ENCODE measurements around the gene ZNF236.

The ZNF236 gene

GRCh38 chr18:76866666-76867065 lies 44.3 kb downstream of the ZNF236 start:
- DNase-seq: no peak

DNA sequence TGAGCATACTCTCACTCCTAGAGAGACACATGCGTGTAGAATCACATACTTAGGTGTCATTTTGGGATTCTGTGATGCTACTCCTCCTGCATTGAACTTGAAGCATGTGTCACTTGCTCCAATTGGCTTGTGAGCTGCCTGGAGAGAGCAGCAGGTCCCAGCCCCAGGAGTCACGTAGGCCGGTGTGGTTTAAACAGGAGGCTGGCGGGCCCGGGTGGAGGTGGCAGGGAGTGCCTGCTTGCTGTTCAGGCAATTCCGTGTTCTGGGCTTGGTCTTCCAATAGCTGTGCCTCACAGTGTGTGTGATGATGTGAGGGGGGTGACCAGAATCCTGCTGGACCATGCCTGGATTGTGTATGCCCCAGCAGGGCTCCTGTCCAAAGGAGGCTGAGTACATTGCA lies 51.0 kb downstream of the ZNF236 start:
- no peak for DNase-seq

GRCh38 chr18:76873713-76874112 lies 51.4 kb downstream of the ZNF236 start:
- DNase-seq: no peak

- peak; percentile 18 for DNase-seq
Observed at GRCh38 chr18:76874642-76875389, 52.5 kb downstream of the ZNF236 start.

- peak; percentile 39 for DNase-seq
Observed at GRCh38 chr18:76875390-76876325, 53.3 kb downstream of the ZNF236 start.

- no peak for DNase-seq
Observed at GRCh38 chr18:76878426-76878825, 56.1 kb downstream of the ZNF236 start.

- no peak for DNase-seq
Observed at GRCh38 chr18:76880026-76880425, 57.7 kb downstream of the ZNF236 start.

GRCh38 chr18:76881744-76882143 lies 59.4 kb downstream of the ZNF236 start:
- DNase-seq: no peak

- DNase-seq: no peak
Observed at GRCh38 chr18:76882146-76882545, 59.8 kb downstream of the ZNF236 start.

DNA sequence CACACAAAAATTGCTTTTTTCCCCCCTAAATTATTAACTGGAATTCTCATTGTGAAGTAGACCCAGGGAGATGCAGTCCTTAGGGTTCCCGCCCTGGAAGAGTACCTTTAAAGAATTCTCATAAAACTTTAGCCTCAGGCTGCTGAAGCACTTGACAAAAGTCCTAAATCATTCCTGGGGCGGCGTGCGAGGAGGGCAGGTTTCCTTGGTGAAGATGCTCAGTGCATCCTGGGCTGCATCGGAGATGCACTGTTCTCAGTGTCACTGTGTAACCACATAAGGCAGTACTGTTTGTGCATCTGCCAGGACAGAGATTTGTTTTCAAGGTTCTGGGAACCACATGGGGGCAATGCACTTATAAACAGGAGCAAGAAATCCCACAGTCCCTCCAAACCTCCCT lies 62.6 kb downstream of the ZNF236 start:
- DNase-seq: no peak

DNA sequence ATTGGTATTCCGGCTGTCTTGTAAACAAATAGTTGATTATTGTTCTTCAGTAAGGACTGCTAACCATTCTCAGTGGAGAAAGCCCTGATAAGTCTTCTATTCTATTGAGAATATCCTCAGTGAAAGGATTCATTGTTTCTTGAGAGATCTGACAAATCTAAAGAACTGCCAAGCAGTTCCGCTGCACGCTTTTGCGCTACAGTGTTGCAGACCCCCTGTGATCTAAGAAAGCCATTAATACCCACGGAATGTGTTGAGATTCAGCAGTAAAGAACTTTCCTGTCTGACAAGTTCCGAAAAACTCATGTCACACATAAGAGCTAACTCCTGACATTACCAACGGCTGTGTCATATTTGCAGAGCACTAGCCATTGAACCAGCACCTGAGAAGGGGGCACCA lies 63.8 kb downstream of the ZNF236 start:
- no peak for DNase-seq

DNA sequence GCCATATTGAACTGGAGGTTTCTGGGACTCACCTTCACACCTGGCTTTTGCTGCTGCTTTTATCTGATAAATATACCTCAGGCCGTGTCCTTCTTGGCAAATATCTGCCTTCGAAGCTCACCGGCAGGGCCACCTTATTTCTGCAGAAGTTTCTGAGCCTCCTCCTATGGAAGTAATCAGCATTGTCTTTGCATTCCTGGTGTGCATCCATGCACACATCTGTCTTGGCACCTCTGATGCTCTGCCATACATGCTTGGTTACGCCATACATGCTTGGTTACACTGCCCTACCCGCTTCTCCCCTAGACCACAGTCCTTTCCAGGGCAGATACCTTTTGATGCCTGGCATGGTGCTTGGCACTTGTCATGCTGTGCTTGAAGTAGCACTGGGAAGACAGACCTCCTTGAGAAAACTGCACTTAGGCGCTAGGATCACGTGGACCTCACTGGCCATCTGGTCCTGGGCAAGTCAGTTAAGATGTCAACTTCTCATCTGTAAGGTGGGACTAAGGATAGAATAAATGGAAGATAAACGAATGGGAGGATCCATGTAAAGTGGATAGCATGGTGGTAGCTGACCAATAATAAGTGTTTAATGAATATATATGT lies 66.8 kb downstream of the ZNF236 start:
- no peak for DNase-seq

- no peak for DNase-seq
Observed at GRCh38 chr18:76892832-76893231, 70.5 kb downstream of the ZNF236 start.

GRCh38 chr18:76894566-76895346 lies 72.4 kb downstream of the ZNF236 start:
- no peak for DNase-seq

GRCh38 chr18:76895498-76895897 lies 73.1 kb downstream of the ZNF236 start:
- DNase-seq: no peak

DNA sequence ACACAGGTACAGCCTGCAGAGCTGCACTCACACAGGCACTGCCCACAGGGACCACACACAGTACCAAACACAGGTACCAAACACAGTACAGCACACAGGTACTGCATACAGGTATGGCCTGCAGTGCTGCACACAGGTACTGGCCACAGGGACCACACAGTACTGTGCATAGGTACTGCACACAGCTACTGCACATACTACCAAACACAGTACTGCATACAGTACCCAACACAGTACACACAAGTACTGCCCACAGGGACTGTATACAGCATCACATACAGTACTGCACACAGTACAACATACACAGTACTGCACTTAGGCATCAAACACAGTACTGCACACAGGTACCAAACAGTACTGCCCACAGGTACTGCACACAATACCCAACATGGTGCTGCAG lies 74.3 kb downstream of the ZNF236 start:
- no peak for DNase-seq

GRCh38 chr18:76897257-76897656 lies 74.9 kb downstream of the ZNF236 start:
- DNase-seq: no peak

DNA sequence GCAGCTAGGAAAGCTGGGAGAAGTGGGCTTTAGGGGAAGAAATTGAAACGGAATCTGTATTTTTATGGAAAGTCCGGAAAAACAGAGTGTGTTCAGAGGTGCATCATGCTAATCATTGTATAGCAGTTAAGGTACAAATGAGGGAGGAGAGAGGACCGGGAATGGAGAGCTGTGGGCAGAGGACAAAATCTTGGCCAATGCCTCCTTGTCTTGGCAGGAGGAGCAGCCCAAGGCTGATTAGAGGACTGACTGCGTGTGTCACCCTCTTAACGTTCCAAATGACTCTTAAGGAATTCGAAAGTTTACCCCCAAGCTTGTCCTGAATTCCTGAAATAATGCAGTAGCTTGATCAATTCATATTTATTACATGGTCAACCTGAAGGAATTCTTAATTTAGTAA lies 81.0 kb downstream of the ZNF236 start:
- no peak for DNase-seq

DNA sequence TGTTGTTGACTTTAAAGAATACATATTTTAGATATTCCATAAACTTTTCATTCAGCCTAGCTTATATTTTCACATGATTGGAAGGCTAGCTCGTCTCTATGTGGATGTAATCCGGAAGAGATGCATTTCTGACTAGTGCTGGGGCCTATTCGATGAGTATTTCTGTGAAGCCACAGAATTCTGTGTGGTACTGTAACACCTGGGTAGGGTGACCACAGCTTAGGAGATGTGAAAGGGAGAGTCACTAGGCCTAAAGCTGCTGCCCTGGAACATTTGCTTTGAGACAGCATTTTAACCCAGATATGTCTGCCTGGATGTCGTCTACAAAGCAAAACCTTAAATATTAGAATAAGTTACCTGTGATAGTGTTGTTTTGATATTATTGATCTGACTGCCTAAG lies 83.5 kb downstream of the ZNF236 start:
- DNase-seq: no peak

- DNase-seq: no peak
Observed at GRCh38 chr18:76908277-76908676, 85.9 kb downstream of the ZNF236 start.

DNA sequence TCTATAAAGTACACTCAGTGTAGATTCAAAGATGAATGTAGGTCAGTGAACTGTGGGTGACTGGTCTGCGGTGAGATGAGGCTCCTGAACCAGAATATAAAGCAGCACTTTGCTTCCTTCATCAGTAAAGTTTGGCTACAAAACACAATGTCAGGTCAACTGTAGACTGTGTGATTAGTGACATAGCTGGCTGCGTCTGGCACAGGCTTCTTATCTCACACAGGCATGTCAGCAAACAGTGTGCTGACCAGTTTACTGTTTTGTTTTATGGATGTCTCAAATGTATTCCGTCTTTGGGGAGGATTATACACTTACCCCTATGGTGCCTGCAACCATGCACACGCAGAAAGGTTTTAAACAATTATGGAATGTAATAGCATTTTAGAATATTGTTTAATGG lies 87.1 kb downstream of the ZNF236 start:
- DNase-seq: no peak

GRCh38 chr18:76911440-76911839 lies 89.1 kb downstream of the ZNF236 start:
- no peak for DNase-seq

DNA sequence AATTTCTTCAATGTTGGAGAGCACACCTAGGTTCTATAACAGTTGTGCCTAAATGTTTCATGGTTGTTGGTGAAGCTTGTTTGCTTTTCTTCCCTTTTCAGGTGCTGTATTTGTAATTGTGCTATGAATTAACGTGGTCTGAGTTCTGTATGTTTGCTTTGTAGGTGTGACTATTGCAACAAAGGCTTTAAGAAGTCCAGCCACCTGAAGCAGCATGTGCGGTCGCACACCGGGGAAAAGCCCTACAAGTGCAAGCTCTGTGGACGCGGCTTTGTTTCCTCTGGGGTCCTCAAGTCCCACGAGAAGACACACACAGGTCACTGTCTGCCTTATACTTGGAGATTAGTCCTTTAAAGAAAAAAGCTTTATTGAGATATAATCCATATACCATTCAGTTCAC lies 91.2 kb downstream of the ZNF236 start:
- DNase-seq: no peak

Measured in CD4-positive, alpha-beta T cell treated with Interleukin-4 for 4 hours (primary cell).